IMR-90 (cell line): ENCODE results near the gene PLEKHH2. TPM values are rescaled to one million over a fixed set of nuclear protein-coding genes. Genes with fewer than 3 reads are reported as not detected.

Experiments
- ATAC-seq: fragments of 200-7000 bp; cut with Tn5 transposase; 2 replicates; pipeline ENCODE4 v1.9.1; 2020; ENCODE audit warnings: low read depth, mild to moderate bottlenecking, moderate library complexity
- BruUV-seq: library from RNA; stranded (reverse); fragments of 400-500 nt; replicated peaks from 2 replicates; lab custom pipeline; 2021; lab: Mats Ljungman, UMichigan
- CTCF ChIA-PET: fragments of 300-600 bp; formaldehyde crosslinking; extraction: SDS; loops from one replicate; lab custom pipeline; 2021; ENCODE audit warnings: antibody characterized with exemption; lab: Yijun Ruan, JAX
- POLR2A ChIA-PET: fragments of 300-600 bp; sonication (Branson Sonifier 250); formaldehyde crosslinking; loops from one replicate; lab custom pipeline; 2022; ENCODE audit warnings: antibody characterized with exemption; ENCODE audit not compliant: unreplicated experiment; lab: Charles Lee
- DNase-seq: peaks from one replicate; pipeline ENCODE4 v3.0.0; 2013
- H2AFZ ChIP-seq: replicated peaks from 2 replicates; pipeline ENCODE3; 2013; ENCODE audit warnings: low read length, mild to moderate bottlenecking; ENCODE audit not compliant: poor library complexity
- H2AK5ac ChIP-seq: 2 replicates; pipeline ENCODE4 v1.6.1; 2013; ENCODE audit warnings: low read depth, low read length, inconsistent platforms
- H2AK9ac ChIP-seq: replicated peaks from 2 replicates; pipeline ENCODE3; 2013; ENCODE audit warnings: mild to moderate bottlenecking, low read depth, low read length, moderate library complexity; ENCODE audit not compliant: poor library complexity
- H2BK120ac ChIP-seq: 2 replicates; pipeline ENCODE4 v1.6.1; 2013; ENCODE audit warnings: low read depth, low read length, inconsistent platforms
- H2BK15ac ChIP-seq: 3 replicates; pipeline ENCODE4 v1.6.1; 2013; ENCODE audit warnings: low read depth, low read length, inconsistent platforms
- H2BK20ac ChIP-seq: 2 replicates; pipeline ENCODE4 v1.6.1; 2013; ENCODE audit warnings: low read depth, mild to moderate bottlenecking, inconsistent platforms, low read length, moderate library complexity
- H2BK5ac ChIP-seq: 2 replicates; pipeline ENCODE4 v1.6.1; 2013; ENCODE audit warnings: mild to moderate bottlenecking, low read depth, low read length, inconsistent platforms; ENCODE audit not compliant: poor library complexity, severe bottlenecking
- H3K14ac ChIP-seq: replicated peaks from 2 replicates; pipeline ENCODE4 v1.6.1; 2013; ENCODE audit warnings: low read depth, low read length, inconsistent platforms
- H3K18ac ChIP-seq: 2 replicates; pipeline ENCODE4 v1.6.1; 2013; ENCODE audit warnings: low read depth, low read length, control low read depth
- H3K23ac ChIP-seq: 2 replicates; pipeline ENCODE4 v1.6.1; 2013; ENCODE audit warnings: low read depth, low read length, inconsistent platforms
- H3K27ac ChIP-seq: 2 replicates; pipeline ENCODE4 v1.5.1; 2013; ENCODE audit warnings: mild to moderate bottlenecking, control low read depth, low read length; ENCODE audit not compliant: insufficient read depth
- H3K27me3 ChIP-seq: 2 replicates; pipeline ENCODE4 v1.6.1; 2013; ENCODE audit warnings: low read length; ENCODE audit not compliant: control insufficient read depth, insufficient read depth
- H3K36me3 ChIP-seq: 2 replicates; pipeline ENCODE4 v1.6.1; 2013; ENCODE audit warnings: low read length, mixed read lengths; ENCODE audit not compliant: control insufficient read depth, insufficient read depth
- H3K4ac ChIP-seq: 2 replicates; pipeline ENCODE4 v1.6.1; 2013; ENCODE audit warnings: low read depth, low read length, inconsistent platforms
- H3K4me1 ChIP-seq: 2 replicates; pipeline ENCODE4 v1.6.1; 2013; ENCODE audit warnings: low read length, mixed read lengths; ENCODE audit not compliant: control insufficient read depth, insufficient read depth
- H3K4me2 ChIP-seq: 2 replicates; pipeline ENCODE4 v1.6.1; 2013; ENCODE audit warnings: low read depth, mild to moderate bottlenecking, control low read depth, low read length, moderate library complexity
- H3K4me3 ChIP-seq: 2 replicates; pipeline ENCODE4 v1.5.1; 2013; ENCODE audit warnings: low read depth, mild to moderate bottlenecking, control low read depth, low read length, moderate library complexity; ENCODE audit not compliant: insufficient read depth
- H3K56ac ChIP-seq: 2 replicates; pipeline ENCODE4 v1.6.1; 2013; ENCODE audit warnings: low read length, inconsistent platforms; ENCODE audit not compliant: insufficient read depth; ENCODE audit errors: extremely low read depth
- H3K79me1 ChIP-seq, 2 experiments: 2 replicates each; pipeline ENCODE4 v1.6.1; 2013; ENCODE audit warnings: low read length in 2 of 2, inconsistent platforms in 1 of 2, low read depth in 1 of 2
- H3K9ac ChIP-seq: 2 replicates; pipeline ENCODE4 v1.6.1; 2013; ENCODE audit warnings: low read depth, low read length, control low read depth
- H3K9me1 ChIP-seq: 2 replicates; pipeline ENCODE4 v1.6.1; 2013; ENCODE audit warnings: low read length, inconsistent platforms; ENCODE audit not compliant: insufficient read depth
- H3K9me3 ChIP-seq: 2 replicates; pipeline ENCODE4 v1.6.1; 2013; ENCODE audit warnings: low read length; ENCODE audit not compliant: control insufficient read depth, insufficient read depth
- H4K20me1 ChIP-seq: 2 replicates; pipeline ENCODE4 v1.6.1; 2013; ENCODE audit warnings: low read length, inconsistent platforms; ENCODE audit not compliant: insufficient read depth
- H4K5ac ChIP-seq: 2 replicates; pipeline ENCODE4 v1.6.1; 2013; ENCODE audit warnings: mild to moderate bottlenecking, low read depth, low read length, control low read depth
- H4K8ac ChIP-seq, 2 experiments: 2 replicates each; pipeline ENCODE4 v1.6.1; 2013; ENCODE audit warnings: low read depth in 2 of 2, low read length in 2 of 2, control low read depth in 1 of 2, inconsistent platforms in 1 of 2
- H4K91ac ChIP-seq: 2 replicates; pipeline ENCODE4 v1.6.1; 2013; ENCODE audit warnings: low read depth, low read length, inconsistent platforms; ENCODE audit not compliant: insufficient read depth
- BHLHE40 ChIP-seq: fragments of 150-350 bp; IDR thresholded peaks from 2 replicates; pipeline ENCODE4 v1.6.1; 2016; ENCODE audit warnings: mild to moderate bottlenecking, low read depth, low read length
- RFX5 ChIP-seq: IDR thresholded peaks from 2 replicates; pipeline ENCODE4 v1.8.0; 2012; ENCODE audit warnings: low read depth, mild to moderate bottlenecking, low read length, moderate library complexity
- USF2 ChIP-seq: fragments of 150-350 bp; IDR thresholded peaks from 2 replicates; pipeline ENCODE4 v1.6.1; 2017; ENCODE audit warnings: mild to moderate bottlenecking, antibody characterized with exemption, low read length, low read depth
- WGBS, 2 experiments: methylation state at CpG; one replicate each; pipeline versions ENCODE4 v1.1.5 to v1.1.7; 2013; ENCODE audit warnings: missing lambda C conversion rate in 2 of 2; ENCODE audit not compliant: insufficient read length in 1 of 2; ENCODE audit errors: extremely low coverage in 2 of 2; 5-methylcytosine and 5-hydroxymethylcytosine counted together
- dilution Hi-C: fragments of 300-500 bp; cut with HindIII; formaldehyde crosslinking; loops from one replicate; pipeline ENCODE4 v1.14.3; 2018; ENCODE audit warnings: low sequenced_read_pairs; ENCODE audit not compliant: unreplicated experiment
- in situ Hi-C: fragments of 300-500 bp; cut with MboI; formaldehyde crosslinking; loops from 3 replicates; pipeline ENCODE4 v1.14.3; 2019; ENCODE audit warnings: low sequenced_read_pairs, inconsistent platforms, mixed read lengths
- intact Hi-C: fragments of 100-400 bp; cut with micrococcal nuclease; formaldehyde crosslinking; loops from 2 replicates; pipeline ENCODE4 v1.10.0; 2022
- polyA plus RNA-seq, 3 experiments: library from polyadenylated mRNA; depleted of rRNA; stranded (reverse); fragments of >200 nt; gene quantifications; 2 replicates each; pipeline ENCODE4 v1.2.3, GENCODE V29; 2012; ENCODE audit warnings: low replicate concordance in 1 of 3
- total RNA-seq: library from RNA; depleted of rRNA; stranded (reverse); fragments of >200 nt; gene quantifications from 2 replicates; pipeline ENCODE4 v1.2.3, GENCODE V29; 2012

PLEKHH2 gene
- total and polyA plus RNA-seq, 2 of the 4 experiments (the other 2 are of a cell fraction), result 2.0 to 3.3 TPM

DNA sequence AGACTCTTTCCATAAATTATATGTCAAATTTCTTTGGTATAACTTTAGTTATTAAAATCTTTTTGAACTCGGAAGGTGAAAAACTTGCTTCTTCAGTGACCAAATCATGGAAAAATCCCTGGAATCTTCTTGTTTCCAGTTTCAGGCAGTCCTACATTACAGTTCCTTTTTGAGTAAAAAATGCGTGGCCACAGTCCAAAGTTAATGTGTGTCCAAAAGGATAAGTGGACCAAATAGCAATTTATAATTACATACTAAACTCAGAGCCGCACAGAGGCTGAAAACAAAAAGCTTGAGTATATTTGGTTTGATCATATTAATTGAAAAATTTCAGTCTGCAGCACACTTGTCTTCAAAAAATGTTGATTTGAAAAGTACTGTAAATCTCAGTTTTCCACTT is 108.4 kb downstream of the PLEKHH2 start:
- no peak overlapping the region; the same call in 1 of the 2 replicates for H3K9ac ChIP-seq
- H2BK120ac ChIP-seq, result peak overlapping the region; percentile 74
- H2BK15ac ChIP-seq, result peak overlapping the region; percentile 68; the same call in 1 of the 3 replicates
- H3K14ac ChIP-seq, result no peak overlapping the region
- peak overlapping the region; percentile 49; the same call in 1 of the 2 replicates for H4K5ac ChIP-seq
- peak overlapping the region in 1 of 2 experiments; percentile 55; a peak in 2 of 4 replicates for H4K8ac ChIP-seq
- peak overlapping the region; percentile 73; the same call in 1 of the 2 replicates for H4K91ac ChIP-seq
- WGBS, 2 experiments, result no CpG with 5 or more reads among the region's 3 CpGs
- in situ Hi-C loops, result no loop called here
- no peak overlapping the region for H3K23ac ChIP-seq
- peak overlapping the region; percentile 73 for H2BK20ac ChIP-seq
- no peak overlapping the region; the same call in 1 of the 2 replicates for H3K56ac ChIP-seq
- H3K27me3 ChIP-seq, result no peaks in the 10 kb centered on the region
- no peaks in the 10 kb centered on the region for H3K9me3 ChIP-seq
- no TSS peak for BruUV-seq
- H3K36me3 ChIP-seq, result no peaks in the 10 kb centered on the region; the same call in 1 of the 2 replicates
- CTCF ChIA-PET, result interaction anchor here (0.6 kb wide), 1 partner anchor 42 kb away, joined by 4 read pairs; no protein-coding TSS in a partner anchor
- peak overlapping the region; percentile 67; the same call in 1 of the 2 replicates for H2AK5ac ChIP-seq
- peak overlapping the region; percentile 95 for H2BK5ac ChIP-seq
- H3K79me1 ChIP-seq, result no peaks in the 10 kb centered on the region
- H3K18ac ChIP-seq, result peak overlapping the region; percentile 79; the same call in 1 of the 2 replicates
- dilution Hi-C loops, result no loop called here
- H4K20me1 ChIP-seq, result no peaks in the 10 kb centered on the region
- H3K4me2 ChIP-seq, result peak overlapping the region; percentile 39; the same call in 1 of the 2 replicates
- peak overlapping the region; percentile 66; the same call in 1 of the 2 replicates for H3K4ac ChIP-seq
- H2AFZ ChIP-seq, result no peak overlapping the region
- POLR2A ChIA-PET, result interaction anchor here (0.5 to 0.6 kb wide), 2 partner anchors 15 to 479 kb away, joined by 4 to 11 read pairs; no protein-coding TSS in a partner anchor
- H3K4me1 ChIP-seq, result peaks cover 2% of the 10 kb centered on the region; the same call in 1 of the 2 replicates
- H2AK9ac ChIP-seq, result no peak overlapping the region
- no peak overlapping the region for H3K4me3 ChIP-seq
- intact Hi-C loops, result no loop called here
- ATAC-seq, result peak; percentile 81
- TF ChIP-seq USF2 (no peak), RFX5 (no peak), BHLHE40 (no peak)
- peak overlapping the region; percentile 14; the same call in 1 of the 2 replicates for H3K27ac ChIP-seq
- H3K9me1 ChIP-seq, result no peaks in the 10 kb centered on the region
- peak; percentile 71 for DNase-seq
